HG03442 (cell line): ENCODE results near the gene ITPRIP.

Experiments
- ATAC-seq: cut with Tn5 transposase; IDR thresholded peaks from one replicate; pipeline ENCODE4 v1.9.1; 2021; ENCODE audit warnings: mild to moderate bottlenecking, moderate library complexity; ENCODE audit not compliant: unreplicated experiment

The ITPRIP gene, protein sequence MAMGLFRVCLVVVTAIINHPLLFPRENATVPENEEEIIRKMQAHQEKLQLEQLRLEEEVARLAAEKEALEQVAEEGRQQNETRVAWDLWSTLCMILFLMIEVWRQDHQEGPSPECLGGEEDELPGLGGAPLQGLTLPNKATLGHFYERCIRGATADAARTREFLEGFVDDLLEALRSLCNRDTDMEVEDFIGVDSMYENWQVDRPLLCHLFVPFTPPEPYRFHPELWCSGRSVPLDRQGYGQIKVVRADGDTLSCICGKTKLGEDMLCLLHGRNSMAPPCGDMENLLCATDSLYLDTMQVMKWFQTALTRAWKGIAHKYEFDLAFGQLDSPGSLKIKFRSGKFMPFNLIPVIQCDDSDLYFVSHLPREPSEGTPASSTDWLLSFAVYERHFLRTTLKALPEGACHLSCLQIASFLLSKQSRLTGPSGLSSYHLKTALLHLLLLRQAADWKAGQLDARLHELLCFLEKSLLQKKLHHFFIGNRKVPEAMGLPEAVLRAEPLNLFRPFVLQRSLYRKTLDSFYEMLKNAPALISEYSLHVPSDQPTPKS

DNA sequence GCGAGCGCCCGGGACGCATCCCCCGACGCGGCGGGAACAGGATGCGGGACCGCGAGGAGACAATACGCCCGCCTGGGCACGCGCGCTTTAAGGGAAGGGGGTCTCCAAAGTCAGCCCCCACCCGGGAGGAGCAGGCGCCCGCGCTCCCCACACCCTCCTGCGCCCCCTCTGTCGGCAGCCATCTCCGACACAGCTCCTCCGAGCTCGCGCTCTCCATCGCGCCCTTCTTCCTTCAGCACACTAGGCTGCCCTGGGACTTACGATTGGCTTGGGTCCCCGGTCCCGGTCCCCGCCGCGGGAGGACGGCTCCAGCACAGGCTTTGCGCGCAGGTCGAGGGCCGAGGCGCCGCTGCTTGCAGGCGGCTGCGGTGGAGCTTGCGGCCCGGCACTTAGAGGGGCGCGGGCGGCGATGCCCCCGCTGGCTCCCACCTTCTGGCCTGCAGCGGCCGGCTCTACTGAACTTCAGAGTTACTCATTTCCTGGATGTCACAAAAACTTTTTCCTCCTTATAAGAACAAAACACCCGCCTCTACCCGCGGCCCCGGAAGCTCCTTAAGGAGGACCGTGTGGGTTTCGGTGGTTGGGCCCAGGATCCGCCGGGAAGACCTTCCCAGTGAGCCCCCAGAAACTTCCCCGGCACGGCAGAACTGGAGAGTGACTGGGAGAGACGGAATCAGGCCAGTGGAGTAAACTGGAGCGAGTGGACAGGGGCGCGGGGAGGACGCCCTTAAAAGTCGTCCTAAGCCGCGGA lies at the start of gene ITPRIP:
Gene ITPRIP (minus strand): TSS at position 481 of the 751 bp plus-strand sequence. CDS start 22,414 bp downstream, outside the sequence.
- ATAC-seq: peak; percentile 63

DNA sequence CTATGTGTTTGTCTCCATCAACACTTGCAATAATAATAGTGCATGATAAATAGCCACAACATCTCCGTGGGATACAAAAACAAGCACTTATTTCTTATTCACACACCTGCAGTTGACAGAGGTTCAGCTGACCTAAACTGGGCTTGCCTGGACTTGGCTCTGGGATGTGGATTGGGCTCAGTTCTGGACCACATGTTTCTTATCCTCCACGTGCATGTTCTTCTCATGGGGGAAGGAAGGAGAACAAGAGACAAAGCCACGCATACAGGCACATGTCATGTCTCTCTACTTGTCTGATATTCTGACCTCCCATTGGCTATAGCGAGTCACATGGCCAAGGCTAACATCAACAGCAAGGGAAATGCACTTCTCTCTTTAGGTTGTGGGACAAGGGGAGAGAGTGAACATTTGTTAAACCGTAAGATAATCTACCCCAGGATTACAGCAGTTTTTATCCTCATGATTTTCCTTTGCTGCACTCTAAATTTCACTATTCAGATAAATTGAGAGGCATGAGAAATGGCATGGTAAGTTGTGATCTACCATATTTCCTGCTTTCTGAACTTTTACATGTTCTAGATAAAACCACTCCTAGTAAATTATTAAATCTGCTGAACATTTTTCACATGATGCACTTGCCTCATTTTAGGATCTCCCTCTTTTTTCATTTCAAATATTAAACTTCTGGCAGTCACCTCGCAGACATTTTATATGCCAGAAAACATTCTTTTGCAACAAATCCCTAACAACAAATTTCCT lies 49.0 kb upstream of the ITPRIP start:
- peak; percentile 70 for ATAC-seq

DNA sequence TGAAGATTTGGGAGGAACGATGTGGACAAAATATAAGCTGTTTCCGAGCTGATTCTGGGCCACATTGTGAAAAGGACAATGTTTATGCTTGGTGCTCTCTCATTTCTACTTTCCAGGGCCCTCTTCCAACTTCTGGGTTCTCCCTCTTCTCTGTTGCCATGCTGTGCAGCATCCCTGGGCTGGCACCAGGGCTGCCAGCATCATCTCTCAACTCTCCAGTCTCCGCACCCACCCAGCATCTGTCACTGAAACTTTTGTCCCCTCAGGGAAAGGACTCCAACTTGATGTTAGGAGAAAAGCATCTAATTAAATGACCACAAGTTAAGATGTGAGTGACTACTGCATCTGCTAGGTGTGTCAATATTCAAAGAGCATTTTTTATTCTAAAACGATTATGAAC lies 42.1 kb upstream of the ITPRIP start:
- ATAC-seq: no peak

DNA sequence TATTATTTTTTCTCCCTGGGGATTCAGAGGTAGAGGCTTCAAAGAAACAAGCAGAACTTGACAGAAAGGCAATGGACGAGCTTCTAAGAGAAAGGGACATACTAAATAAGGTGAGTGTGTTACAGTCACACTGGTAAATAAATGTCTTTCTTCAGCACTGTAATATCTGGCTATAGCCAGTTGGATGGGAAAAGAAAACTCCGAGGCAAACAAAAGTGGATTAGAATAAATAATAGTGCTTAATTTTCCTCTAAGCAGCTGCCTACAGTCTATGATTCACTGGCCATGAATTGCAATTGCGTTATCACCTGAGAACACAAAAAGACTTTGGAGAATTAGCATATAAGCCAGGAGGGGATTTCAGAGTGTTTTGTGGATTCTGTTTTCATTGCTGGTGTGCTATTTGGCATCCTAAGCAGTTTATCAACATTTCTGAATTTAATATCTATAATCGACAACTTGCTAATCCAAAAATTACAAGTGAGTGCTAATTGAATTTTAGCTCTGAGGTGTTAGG lies 38.6 kb upstream of the ITPRIP start:
- no peak for ATAC-seq

DNA sequence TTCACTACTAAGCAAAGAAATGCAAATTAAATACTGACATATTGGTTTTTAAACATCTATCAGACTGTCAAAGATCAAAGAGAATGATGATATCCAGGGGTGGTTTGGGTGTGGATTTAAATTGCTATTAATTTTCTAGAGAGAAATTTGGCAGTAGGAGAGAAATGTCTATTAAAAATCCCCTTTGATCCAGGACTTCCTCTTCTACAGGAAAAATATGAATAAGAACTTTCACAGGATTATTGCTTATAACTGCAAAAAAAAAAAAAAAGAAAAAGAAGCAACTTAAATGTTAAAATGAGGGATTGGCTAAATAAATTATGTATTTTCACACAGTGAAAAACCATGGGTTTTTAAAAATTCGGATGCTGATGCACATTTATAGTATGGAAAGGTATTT lies 36.3 kb upstream of the ITPRIP start:
- no peak for ATAC-seq

DNA sequence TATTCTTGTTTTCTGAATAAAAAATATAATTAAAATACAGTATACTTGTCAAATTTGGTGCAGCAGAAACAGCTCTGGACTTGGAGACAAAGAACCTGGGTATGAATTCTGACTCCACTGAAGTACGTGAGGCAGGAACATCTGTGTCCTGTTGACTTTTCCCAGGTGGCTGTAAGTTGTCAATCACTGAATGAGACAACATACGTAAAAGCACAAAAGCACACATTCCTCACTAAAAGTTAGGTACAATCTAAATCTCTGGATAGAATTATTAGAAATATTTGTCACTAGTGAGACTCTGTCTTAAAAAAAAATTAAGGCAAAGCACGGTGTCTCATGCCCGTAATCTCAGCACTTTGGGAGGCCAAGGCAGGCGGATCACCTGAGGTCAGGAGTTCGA lies 33.5 kb upstream of the ITPRIP start:
- no peak for ATAC-seq

DNA sequence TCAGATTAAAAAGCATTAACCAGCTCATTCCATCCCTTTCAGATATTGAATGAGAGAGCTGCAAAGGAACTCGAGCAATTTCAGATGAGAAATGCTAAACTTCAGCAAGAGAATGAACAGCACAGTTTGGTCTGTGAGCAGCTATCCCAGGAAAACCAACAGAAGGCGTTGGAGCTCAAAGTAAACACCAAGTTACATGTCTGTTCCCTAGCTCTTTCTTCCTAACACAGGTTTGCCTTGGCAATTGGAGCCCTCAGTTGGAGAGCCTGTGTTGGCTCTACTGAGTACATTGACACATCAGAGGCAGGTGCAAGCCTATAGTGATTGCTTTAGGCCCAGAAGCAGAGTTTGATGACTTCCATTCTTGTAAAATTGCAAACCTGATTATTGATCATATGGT lies 30.1 kb upstream of the ITPRIP start:
- ATAC-seq: no peak

DNA sequence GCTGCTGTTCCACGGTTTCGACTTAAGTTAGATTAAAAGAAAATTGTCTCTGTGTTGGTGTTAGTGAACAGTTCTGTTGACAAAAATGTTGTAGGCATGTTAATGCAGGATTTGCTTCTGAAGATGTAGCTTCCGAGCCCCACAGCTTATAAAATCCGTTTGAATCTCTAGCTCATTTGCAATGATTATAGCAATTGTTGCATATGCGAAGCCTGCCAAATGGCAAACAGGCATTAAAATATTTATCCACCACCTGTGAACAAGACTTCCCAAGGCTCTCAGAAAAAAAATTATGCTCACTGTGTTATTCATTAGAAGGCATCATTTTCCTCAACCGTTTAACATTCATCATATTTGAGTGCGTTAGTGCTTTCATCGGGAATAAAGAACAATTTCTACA lies 29.6 kb upstream of the ITPRIP start:
- no peak for ATAC-seq

DNA sequence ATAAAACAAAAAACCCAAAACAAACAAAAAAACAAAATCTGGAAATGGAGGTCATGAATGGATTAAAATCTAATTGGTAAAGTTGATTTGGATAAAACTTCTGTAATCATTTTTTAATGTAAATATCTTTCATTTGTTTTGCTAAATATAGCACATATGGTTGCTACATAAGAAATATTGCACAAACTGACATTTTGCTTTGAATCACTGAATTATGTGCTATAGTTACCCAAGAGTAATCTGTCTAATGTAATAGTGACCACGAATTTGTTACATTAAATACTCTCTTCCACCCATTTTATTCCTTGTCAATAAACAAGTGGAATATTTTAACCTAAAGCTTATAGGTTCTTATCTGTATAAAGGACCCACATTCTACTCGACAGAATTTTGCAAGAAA lies 21.5 kb upstream of the ITPRIP start:
- ATAC-seq: no peak

DNA sequence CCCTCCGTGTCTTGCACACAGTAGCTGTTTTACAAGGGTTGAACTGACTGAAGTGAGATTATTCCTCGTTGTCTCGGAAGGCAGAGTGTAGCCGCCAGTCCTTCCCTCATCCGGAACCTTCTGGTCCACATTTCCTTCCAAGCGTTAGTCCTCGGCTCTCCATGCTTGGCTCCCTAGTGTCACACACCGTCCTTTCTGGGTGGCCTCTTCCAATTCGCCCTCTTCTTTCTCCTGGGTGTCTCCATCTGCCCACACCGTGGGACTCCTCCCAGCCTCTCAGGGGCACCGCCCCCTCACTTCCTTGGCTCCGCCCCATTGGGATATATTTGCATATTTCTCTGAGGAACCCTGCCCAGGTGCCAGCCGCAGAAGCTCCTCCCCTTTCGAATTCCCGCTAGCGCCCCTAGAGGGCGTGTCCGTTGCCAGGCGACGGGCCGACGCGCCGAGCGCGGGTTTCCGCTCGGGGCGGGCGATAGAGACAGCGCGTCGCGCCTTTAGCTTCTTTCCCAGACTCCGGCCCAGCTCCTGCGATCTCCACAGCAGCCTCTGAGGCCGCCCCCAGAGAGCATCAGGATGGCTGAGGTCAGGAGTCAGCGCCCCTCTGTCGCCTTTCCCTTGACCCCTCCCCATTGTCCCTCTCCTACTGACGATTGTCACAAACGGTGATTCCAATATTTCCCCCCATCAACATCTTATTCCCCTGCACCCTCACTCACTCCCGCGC lies 15.2 kb upstream of the ITPRIP start, which contains the start of gene CFAP58:
Gene CFAP58 (plus strand): TSS at position 509 of the 724 bp plus-strand sequence. CDS start 65 bp downstream, at position 574.
- ATAC-seq: peak; percentile 64

DNA sequence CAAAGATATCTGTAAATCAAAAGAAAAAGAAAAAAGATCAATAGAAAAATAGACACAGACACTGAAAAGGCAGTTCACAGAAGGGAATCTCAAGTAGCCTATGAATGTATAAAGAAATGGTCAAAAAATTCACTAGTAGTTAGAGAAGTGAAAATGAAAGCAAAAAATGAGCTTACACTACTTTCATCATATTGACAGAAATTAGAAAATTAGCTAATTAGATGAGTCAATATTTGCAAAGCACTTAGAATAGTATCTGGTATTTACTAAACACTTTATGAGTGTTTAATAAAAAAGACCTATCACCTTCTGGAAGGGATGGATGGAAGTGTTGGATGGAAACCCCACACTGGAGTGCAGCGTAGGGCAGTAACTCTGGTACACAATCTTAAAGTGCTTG lies 13.7 kb upstream of the ITPRIP start:
- ATAC-seq: peak; percentile 12

DNA sequence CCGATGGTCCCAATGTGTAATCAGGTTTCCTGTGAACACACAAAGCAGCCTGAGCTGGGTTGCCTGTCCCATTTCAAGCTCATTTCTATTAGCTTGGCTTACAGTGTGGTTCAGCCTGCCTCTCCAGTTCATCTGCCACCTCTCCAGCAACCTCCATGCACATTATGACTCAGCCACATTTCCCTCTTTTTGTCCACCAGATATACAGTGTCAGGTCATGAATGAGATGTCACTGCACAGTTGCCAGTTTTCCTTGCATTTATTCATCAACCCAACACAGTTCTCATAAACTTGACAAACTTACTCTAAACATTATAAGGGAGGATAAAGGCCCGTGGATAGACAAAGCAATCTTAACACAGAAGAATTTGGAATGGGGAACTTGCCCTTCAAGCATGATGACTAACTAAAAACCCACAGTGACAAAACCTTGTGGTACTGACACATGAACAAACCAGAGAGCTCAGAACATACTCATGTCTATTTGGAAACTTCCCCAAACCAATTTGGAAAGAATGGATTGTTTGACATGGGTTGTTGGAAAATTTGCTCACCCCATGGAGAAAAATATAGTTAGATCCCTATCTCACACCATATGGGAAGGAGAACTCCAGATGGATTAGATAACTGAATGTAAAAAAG lies 12.9 kb upstream of the ITPRIP start:
- ATAC-seq: peak; percentile 25

DNA sequence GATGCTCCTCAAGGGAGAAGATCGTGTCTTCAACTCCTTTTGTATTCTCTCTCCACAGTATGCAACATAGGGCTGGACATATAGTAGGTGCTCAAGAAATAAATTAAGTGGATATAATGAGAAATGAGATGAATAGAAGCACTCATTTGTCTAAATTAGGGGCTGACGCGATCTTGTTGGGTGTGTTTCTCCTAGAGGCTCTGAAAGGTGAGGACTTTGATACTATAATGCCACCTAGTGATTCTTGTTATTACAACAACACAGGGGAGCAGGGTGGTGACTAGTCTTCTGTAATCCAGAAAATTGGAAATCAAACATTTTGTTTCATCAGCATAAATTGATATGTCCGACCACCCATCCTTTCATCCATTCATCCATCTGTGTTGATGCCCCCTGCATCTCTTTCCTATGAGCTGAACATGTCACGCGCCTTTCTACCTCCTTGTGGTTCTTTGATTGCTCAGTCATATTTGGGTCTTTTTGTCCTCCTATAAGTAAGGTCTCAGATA lies 11.9 kb upstream of the ITPRIP start:
- ATAC-seq: peak; percentile 40

DNA sequence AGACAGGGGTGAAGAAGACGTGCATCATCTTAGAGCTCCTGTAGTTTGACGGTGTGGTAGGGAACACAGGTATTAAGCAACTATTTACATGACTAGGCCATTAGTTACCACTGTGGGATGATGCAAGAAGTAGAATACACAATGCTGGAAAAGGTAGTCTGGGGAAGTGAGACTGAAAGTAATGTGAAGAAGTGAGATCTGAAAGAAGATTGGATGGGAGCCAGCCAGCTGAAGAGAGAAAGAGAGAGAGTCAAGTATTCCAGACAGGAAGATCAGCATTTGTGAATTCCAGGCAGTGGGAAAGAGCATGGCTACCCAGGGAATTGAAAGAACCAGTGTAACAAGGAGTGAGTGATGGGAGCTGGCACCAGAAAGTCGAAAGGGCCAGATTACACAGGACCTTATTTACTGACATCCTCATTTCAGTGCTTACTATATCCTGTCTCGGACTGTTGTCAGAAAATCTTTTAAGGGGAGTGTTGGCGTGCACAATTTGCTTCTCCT lies 11.4 kb upstream of the ITPRIP start:
- ATAC-seq: peak; percentile 43

DNA sequence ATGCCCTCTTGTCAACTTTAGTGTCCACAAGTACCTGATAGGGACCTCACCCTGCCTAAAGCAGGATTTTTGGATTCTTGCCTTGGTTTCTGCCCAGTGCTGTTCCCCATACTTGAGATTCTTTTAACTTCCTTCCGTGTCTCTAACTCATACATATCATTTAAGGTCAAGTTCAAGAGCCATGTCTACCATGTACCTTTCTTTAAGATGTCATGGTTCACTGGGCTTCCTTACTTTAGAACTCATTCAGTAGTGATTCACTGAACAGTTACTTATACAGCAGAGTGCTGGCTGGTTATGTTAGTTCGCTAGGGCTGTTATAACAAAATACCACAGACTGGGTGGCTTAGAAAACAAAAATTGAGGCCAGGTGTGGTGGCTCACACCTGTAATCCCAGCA lies 10.3 kb upstream of the ITPRIP start:
- no peak for ATAC-seq

DNA sequence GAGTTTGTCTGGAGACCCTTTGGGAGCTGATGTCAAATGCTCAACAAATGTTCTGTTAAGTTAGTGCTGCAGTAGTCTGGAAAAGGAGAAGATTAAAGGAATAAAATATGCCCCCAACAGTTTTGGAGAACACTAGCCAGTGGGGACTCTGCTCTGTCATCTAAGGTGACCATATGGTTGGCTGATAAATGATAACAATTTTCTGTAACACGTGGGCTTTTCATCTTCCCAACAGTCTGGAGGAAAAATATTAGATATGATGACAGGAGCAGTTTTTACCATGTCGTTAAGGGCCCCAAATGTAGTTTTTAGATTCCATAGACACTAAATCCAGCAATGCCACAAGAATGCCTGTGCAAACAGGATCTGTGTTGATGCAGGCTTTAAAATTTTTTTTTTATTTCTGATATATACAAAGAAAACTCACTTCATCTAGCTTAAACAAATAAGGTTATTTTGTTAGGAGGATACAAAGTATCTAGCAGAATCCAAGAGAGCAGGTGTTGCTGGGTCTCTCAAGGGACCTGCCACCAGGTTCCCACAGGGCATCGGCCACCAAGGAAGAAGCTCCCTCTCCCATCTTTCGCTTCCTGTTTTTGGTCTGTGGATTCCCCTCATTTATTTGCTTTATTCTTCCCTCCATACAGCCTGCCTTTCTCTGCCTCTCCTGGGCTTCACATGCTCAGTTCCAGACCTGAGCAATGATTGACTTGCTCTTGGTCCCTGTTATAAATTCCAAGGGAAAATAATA lies 9.2 kb upstream of the ITPRIP start:
- ATAC-seq: no peak

DNA sequence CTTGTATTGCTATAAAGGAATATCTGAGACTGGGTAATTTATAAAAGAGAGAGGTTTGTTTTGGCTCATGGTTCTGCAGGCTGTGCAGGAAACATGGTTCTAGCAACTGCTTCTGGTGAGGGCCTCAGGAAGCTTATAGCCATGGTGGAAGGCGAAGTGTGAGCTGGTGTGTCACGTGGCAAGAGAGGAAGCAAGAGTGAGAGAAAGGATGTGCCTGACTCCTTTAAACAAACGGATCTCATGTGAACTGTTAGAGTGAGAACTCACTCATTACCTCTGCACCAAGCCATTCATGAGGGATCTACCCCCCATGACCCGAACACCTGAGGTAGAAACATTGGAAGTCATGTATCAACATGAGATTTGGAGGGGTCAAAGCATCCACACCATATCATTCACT lies 7.7 kb upstream of the ITPRIP start:
- ATAC-seq: no peak

DNA sequence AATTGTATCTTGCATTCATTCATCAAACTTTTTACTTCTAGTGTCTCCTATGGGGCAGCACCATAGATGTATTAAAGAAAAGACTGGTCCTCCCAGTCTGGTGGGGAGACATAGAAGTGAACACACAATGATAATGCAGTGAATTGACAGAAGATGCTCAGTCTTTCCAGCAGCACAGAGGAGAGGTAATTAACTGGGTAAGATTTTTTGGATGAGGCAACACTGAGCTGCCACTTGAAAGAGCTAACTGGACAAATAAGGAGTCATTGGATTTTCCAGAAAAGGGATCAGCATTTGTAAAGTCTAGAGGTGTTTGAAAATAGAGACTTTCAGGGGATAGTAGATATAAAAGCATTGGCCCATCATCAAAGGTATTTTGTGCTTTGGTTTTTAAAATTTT lies 7.2 kb upstream of the ITPRIP start:
- ATAC-seq: no peak

DNA sequence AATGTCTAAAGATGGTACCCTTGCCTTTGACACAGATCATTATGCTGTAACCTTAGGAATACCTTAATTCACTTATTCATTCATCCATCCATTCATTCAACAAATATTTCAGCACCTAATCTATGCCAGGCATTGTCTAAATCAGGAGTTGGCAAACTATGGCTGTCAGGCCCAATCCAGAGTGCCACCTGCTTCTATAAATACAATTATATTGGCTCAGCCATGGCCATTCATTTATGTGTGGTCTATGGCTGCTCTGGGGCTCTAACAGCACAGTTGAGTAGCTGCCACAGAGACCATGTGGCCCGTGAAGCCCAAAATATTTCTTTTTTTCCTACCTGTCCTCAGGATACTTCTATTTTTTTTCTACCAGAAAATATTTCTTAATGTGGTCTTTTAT lies 6.0 kb upstream of the ITPRIP start:
- ATAC-seq: no peak
